RWPE2 (cell line): ENCODE results near the gene TAC3.

Experiments
- ATAC-seq: fragments of 200-7000 bp; cut with Tn5 transposase; 3 replicates; pipeline ENCODE4 v1.9.1; 2021; ENCODE audit warnings: low read depth
- DNase-seq: peaks from one replicate; pipeline ENCODE4 v3.0.0-alpha.2; 2020; ENCODE audit warnings: low spot score
- H3K27ac ChIP-seq: fragments of 450-650 bp; 2 replicates; pipeline ENCODE4 v1.5.1; 2017; ENCODE audit warnings: mild to moderate bottlenecking; ENCODE audit not compliant: poor library complexity, severe bottlenecking
- H3K27me3 ChIP-seq: fragments of 250-450 bp; sonication (Bioruptor Pico); 2 replicates; pipeline ENCODE4 v1.5.1; 2021; ENCODE audit warnings: mild to moderate bottlenecking, moderate library complexity; ENCODE audit not compliant: insufficient read depth, poor library complexity, severe bottlenecking
- H3K36me3 ChIP-seq: fragments of 250-450 bp; sonication (Bioruptor Pico); 2 replicates; pipeline ENCODE4 v1.5.1; 2020; ENCODE audit warnings: low read depth, mild to moderate bottlenecking, moderate library complexity
- H3K4me1 ChIP-seq: fragments of 250-450 bp; sonication (Bioruptor Pico); 2 replicates; pipeline ENCODE4 v1.5.1; 2021; ENCODE audit warnings: mild to moderate bottlenecking, moderate library complexity; ENCODE audit not compliant: insufficient read depth, poor library complexity, severe bottlenecking
- H3K4me3 ChIP-seq: fragments of 250-450 bp; sonication (Bioruptor Pico); 2 replicates; pipeline ENCODE4 v1.5.1; 2021; ENCODE audit warnings: mild to moderate bottlenecking, moderate library complexity; ENCODE audit not compliant: severe bottlenecking
- H3K9me3 ChIP-seq: fragments of 250-450 bp; sonication (Bioruptor Pico); 2 replicates; pipeline ENCODE4 v1.5.1; 2021; ENCODE audit warnings: mild to moderate bottlenecking, moderate library complexity; ENCODE audit not compliant: severe bottlenecking
- CTCF ChIP-seq: fragments of 450-650 bp; IDR thresholded peaks from one replicate; pipeline ENCODE4 v1.5.1; 2017; ENCODE audit warnings: mild to moderate bottlenecking, moderate library complexity; ENCODE audit not compliant: poor library complexity, severe bottlenecking

TAC3 gene

GRCh38 chr12:56998316-56998715 is 18.0 kb downstream of the TAC3 start:
- ATAC-seq (no peak), DNase-seq (no peak)
- H3K4me3 ChIP-seq = no peak overlapping the region
- H3K9me3 ChIP-seq = no peaks in the 10 kb centered on the region
- no peak for TF ChIP-seq CTCF
- H3K4me1 ChIP-seq = no peaks in the 10 kb centered on the region
- H3K36me3 ChIP-seq = peaks cover 24% of the 10 kb centered on the region
- no peaks in the 10 kb centered on the region for H3K27me3 ChIP-seq
- H3K27ac ChIP-seq = no peak overlapping the region

GRCh38 chr12:56996793-56997545 is 19.4 kb downstream of the TAC3 start:
- Histone ChIP-seq H3K27ac (no peak overlapping the region), H3K36me3 (peaks cover 13% of the 10 kb centered on the region), H3K4me1 (no peaks in the 10 kb centered on the region), H3K9me3 (no peaks in the 10 kb centered on the region), H3K4me3 (no peak overlapping the region), H3K27me3 (no peaks in the 10 kb centered on the region)
- TF ChIP-seq CTCF = no peak
- ATAC-seq (no peak), DNase-seq (no peak)

GRCh38 chr12:56995930-56996496 is 20.3 kb downstream of the TAC3 start:
- no peak for ATAC-seq
- H3K4me1 ChIP-seq = no peaks in the 10 kb centered on the region

GRCh38 chr12:56995201-56995929 is 21.0 kb downstream of the TAC3 start:
- DNase-seq = no peak
- no peaks in the 10 kb centered on the region for H3K4me1 ChIP-seq
- peaks cover under 1% of the 10 kb centered on the region for H3K36me3 ChIP-seq
- no peak for ATAC-seq
- H3K27ac ChIP-seq = no peak overlapping the region
- H3K9me3 ChIP-seq = no peaks in the 10 kb centered on the region
- no peak overlapping the region for H3K4me3 ChIP-seq
- no peak for TF ChIP-seq CTCF
- H3K27me3 ChIP-seq = no peaks in the 10 kb centered on the region

More at GRCh38 chr12:56995930-56996496, 20.3 kb downstream of the TAC3 start:
- H3K4me3 ChIP-seq = no peak overlapping the region
- H3K27ac ChIP-seq = no peak overlapping the region
- H3K36me3 ChIP-seq = peaks cover 7% of the 10 kb centered on the region
- TF ChIP-seq CTCF = no peak
- no peaks in the 10 kb centered on the region for H3K27me3 ChIP-seq
- H3K9me3 ChIP-seq = no peaks in the 10 kb centered on the region
- no peak for DNase-seq
